Vagina (tissue), 2 donors: Measurements from ENCODE around the gene GLG1.
"Not testable (repeated sequence)": the region's sequence is repeated elsewhere in the genome, so short reads cannot be mapped to it uniquely, and the experiment has no call there.

Experiments
- POLR2A ChIP-seq, 2 donors: fragments of 450-650 bp; IDR thresholded peaks; one replicate each; pipeline ENCODE4 v1.6.1; 2017; ENCODE audit warnings: antibody characterized with exemption in 2 of 2, mild to moderate bottlenecking in 2 of 2, moderate library complexity in 2 of 2
- POLR2AphosphoS5 ChIP-seq, 2 donors: sonication (generic); formaldehyde crosslinking; IDR thresholded peaks; one replicate each; pipeline ENCODE4 v1.9.0; 2017; ENCODE audit warnings: antibody characterized with exemption in 2 of 2, mild to moderate bottlenecking in 2 of 2, low read depth in 1 of 2; ENCODE audit not compliant: insufficient read depth in 1 of 2
- TF ChIP-seq, protein P1 (sequence below), 3 experiments: fragments of 450-650 bp in 2 of 3; fragments of 200-600 bp in 1 of 3; sonication (generic) in 1 of 3; IDR thresholded peaks; one replicate each; pipeline ENCODE4 v1.5.1; 2017 to 2019; ENCODE audit warnings: antibody characterized with exemption in 3 of 3, mild to moderate bottlenecking in 2 of 3, moderate library complexity in 2 of 3

- TF ChIP-seq, protein P1, sequence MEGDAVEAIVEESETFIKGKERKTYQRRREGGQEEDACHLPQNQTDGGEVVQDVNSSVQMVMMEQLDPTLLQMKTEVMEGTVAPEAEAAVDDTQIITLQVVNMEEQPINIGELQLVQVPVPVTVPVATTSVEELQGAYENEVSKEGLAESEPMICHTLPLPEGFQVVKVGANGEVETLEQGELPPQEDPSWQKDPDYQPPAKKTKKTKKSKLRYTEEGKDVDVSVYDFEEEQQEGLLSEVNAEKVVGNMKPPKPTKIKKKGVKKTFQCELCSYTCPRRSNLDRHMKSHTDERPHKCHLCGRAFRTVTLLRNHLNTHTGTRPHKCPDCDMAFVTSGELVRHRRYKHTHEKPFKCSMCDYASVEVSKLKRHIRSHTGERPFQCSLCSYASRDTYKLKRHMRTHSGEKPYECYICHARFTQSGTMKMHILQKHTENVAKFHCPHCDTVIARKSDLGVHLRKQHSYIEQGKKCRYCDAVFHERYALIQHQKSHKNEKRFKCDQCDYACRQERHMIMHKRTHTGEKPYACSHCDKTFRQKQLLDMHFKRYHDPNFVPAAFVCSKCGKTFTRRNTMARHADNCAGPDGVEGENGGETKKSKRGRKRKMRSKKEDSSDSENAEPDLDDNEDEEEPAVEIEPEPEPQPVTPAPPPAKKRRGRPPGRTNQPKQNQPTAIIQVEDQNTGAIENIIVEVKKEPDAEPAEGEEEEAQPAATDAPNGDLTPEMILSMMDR (IDR thresholded peaks at IDR 0.05), result not testable (repeated sequence)
- not testable (repeated sequence) for TF ChIP-seq POLR2AphosphoS5 (IDR thresholded peaks at IDR 0.05; ENCODE audit: insufficient read depth in 1 of 2, low read depth in 1 of 2); POLR2A (IDR thresholded peaks at IDR 0.05)
Measured at GRCh38 chr16:74443624-74444346, 163.1 kb downstream of the GLG1 start.
